ENCODE data around the gene MAST4. TPM values are rescaled to one million over a fixed set of nuclear protein-coding genes. Genes with fewer than 3 reads are reported as not detected.

The MAST4 gene
- total RNA-seq, 4 donors from 2014 or later = 8.2 to 203 (median 35.5) TPM

- DNase-seq = no peak
- no peak for TF ChIP-seq CTCF (IDR thresholded peaks at IDR 0.05)
- TF ChIP-seq POLR2A (IDR thresholded peaks at IDR 0.05) = no peak
- intact Hi-C loops (cut with DNase I; ENCODE audit: low total_unique reads) = no loop called here
Measured at GRCh38 chr5:66658516-66658915, 62.3 kb downstream of the MAST4 start.

DNA sequence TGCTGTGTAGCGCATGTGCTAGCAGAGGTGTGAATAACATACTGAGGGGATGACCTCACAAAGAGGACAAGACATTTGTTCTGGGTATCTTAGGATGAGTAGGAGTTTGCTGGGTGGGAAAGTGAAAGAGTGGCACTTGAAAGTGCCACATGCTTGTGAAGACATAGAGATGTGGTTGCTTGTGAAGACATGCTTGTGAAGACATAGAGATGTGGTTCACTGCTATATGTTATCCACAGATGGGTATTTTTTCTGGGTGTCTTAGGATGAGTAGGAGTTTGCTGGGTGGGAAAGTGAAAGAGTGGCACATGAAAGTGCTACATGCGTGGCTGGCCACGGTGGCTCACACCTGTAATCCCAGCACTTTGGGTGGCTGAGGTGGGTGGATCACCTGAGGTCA lies 63.6 kb downstream of the MAST4 start:
- TF ChIP-seq CTCF (IDR thresholded peaks at IDR 0.05) (no peak), POLR2A (IDR thresholded peaks at IDR 0.05) (no peak)
- intact Hi-C loops (cut with DNase I; ENCODE audit: low total_unique reads) = no loop called here

More at GRCh38 chr5:66658516-66658915, 62.3 kb downstream of the MAST4 start:
- no peaks in the 10 kb centered on the region for H3K36me3 ChIP-seq
- no peak overlapping the region for H3K27ac ChIP-seq
- no peaks in the 10 kb centered on the region for H3K9me3 ChIP-seq
- no peaks in the 10 kb centered on the region for H3K27me3 ChIP-seq
- H3K4me3 ChIP-seq = no peak overlapping the region
- H3K4me1 ChIP-seq = no peaks in the 10 kb centered on the region

DNA sequence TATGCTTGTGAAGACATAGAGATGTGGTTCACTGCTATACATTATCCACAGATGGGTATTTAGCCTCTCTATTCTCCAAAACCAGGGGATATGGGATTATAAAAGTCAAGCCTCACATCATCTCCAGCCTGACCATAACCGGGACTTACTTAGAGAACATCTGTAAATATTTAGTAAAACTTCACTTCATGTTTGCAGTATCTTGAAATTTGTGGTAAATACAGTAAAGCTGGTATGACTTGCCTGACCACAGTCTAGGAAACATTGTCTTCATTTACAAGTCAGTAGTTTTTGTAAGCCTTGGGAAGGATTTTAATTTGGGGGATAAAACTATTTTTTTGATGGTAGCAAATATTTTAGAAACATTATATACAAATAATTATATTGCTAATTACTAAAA lies 64.2 kb downstream of the MAST4 start:
- no peaks in the 10 kb centered on the region for H3K36me3 ChIP-seq
- no peak overlapping the region for H3K4me3 ChIP-seq
- TF ChIP-seq CTCF (IDR thresholded peaks at IDR 0.05) (no peak), POLR2A (IDR thresholded peaks at IDR 0.05) (no peak)
- DNase-seq = no peak
- no peaks in the 10 kb centered on the region for H3K4me1 ChIP-seq
- no peaks in the 10 kb centered on the region for H3K9me3 ChIP-seq
- intact Hi-C loops (cut with DNase I; ENCODE audit: low total_unique reads) = no loop called here
- H3K27me3 ChIP-seq = no peaks in the 10 kb centered on the region
- no peak overlapping the region for H3K27ac ChIP-seq

More for the DNA sequence above, 63.6 kb downstream of the MAST4 start:
- no peak overlapping the region for H3K4me3 ChIP-seq
- no peaks in the 10 kb centered on the region for H3K36me3 ChIP-seq
- H3K27me3 ChIP-seq = no peaks in the 10 kb centered on the region
- H3K9me3 ChIP-seq = no peaks in the 10 kb centered on the region
- H3K27ac ChIP-seq = no peak overlapping the region
- H3K4me1 ChIP-seq = no peaks in the 10 kb centered on the region
- no peak for DNase-seq

DNA sequence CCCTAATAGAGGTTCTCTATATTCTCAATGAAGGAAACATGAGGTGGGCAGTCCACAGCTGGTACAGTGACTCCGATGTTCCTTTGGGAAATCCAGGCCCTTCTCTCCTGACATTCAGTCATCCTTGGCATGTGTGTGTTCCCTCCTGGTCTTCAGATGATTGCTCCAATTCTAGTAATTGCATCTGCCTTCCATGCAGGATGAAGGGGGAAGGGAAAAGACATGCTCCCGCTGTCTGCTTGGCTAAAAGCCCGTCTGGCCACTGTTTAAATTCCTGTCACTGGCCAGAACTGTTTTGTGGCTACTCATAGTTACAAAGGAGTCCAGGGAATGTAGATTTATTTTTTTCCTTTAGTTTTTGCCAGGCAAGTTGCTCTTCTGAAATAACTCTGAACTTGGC lies 65.0 kb downstream of the MAST4 start:
- intact Hi-C loops (cut with DNase I; ENCODE audit: low total_unique reads) = no loop called here
- no peaks in the 10 kb centered on the region for H3K9me3 ChIP-seq
- no peak overlapping the region for H3K27ac ChIP-seq
- H3K27me3 ChIP-seq = no peaks in the 10 kb centered on the region
- TF ChIP-seq POLR2A (IDR thresholded peaks at IDR 0.05) (no peak), CTCF (IDR thresholded peaks at IDR 0.05) (no peak)
- no peaks in the 10 kb centered on the region for H3K36me3 ChIP-seq
- DNase-seq = peak in 1 of 2 donors; percentile 22
- H3K4me3 ChIP-seq = no peak overlapping the region
- H3K4me1 ChIP-seq = no peaks in the 10 kb centered on the region

DNA sequence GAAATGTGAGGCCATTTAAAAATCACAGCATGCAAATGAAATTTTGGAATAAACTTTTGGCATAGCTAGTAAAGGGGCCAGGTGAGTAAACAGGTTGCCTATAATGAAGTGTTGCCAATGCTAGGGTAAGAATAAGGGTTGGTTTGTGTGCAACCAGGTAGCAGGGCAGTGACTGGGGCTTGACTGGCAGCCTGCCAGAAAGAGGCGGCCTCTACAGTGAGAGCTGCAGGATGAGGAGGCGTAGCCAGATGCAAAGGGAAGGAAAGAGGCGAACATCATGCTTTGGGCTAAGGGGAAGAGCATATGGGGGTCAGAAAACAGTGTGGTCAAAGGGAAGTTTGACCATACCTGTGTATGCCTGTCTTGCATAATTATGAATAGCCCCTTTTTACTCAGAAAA lies 70.6 kb downstream of the MAST4 start:
- intact Hi-C loops (cut with DNase I; ENCODE audit: low total_unique reads) = no loop called here

More for the DNA sequence above, 70.6 kb downstream of the MAST4 start:
- H3K36me3 ChIP-seq = no peaks in the 10 kb centered on the region
- TF ChIP-seq CTCF (IDR thresholded peaks at IDR 0.05) (no peak), POLR2A (IDR thresholded peaks at IDR 0.05) (no peak)
- no peak for DNase-seq
- no peaks in the 10 kb centered on the region for H3K27me3 ChIP-seq
- no peak overlapping the region for H3K4me3 ChIP-seq
- no peak overlapping the region for H3K27ac ChIP-seq
- no peaks in the 10 kb centered on the region for H3K9me3 ChIP-seq
- H3K4me1 ChIP-seq = no peaks in the 10 kb centered on the region

Data from uterus (tissue), 4 donors.